ENCODE data around the gene UQCC5. TPM values are rescaled to one million over a fixed set of nuclear protein-coding genes. Genes with fewer than 3 reads are reported as not detected.
A peak's percentile ranks its signal among the peaks of the same experiment; 100 is the strongest.

Gene UQCC5
- total RNA-seq, 3 donors from 2014 or later = 16.1 to 18.1 (median 17.1) TPM

DNA sequence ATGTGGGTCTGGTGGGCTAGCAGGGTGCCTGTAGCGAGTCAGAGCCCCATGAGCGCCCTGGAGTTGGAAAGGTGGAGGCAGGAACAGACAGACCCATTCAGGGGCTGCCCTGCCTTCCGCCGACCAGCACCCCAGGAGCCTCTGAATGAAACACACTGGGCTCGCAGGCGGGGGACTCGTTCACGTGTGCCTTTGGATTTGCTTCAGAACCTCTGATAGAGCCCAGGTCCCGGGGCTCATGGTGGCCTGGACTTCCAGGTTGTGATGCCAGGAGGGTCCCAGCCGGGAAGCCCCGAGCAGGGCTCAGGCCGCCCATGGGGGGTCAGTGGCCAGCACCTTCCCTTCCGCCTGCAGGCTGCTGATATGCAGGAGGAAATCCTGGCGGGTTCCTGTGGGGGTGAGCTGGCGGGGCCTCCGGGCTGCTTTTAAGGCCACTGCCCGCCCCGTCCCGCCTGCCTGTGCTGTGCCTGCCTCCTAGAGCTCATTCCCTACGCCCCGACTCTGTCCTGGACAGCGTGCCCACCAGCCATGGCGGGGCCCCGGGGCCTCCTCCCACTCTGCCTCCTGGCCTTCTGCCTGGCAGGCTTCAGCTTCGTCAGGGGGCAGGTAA is 41.4 kb upstream of the UQCC5 start, which contains the start of gene STAB1:
Gene STAB1, plus strand, starts transcription at position 453 of the 610 bp plus-strand sequence. Its CDS starts 76 bp downstream, at position 529.
- intact Hi-C loops (cut with DNase I, micrococcal nuclease) = no loop called here
- no peak within 1 kb of the TSS for H3K4me3 ChIP-seq
- DNase-seq = peak; percentile 14 to 66 (median 40)
- TF ChIP-seq CTCF (IDR thresholded peaks at IDR 0.05) = no peak
- no peaks in the 10 kb centered on the region for H3K9me3 ChIP-seq
- H3K36me3 ChIP-seq (ENCODE audit: low read depth) = no peaks in the 10 kb centered on the region
- peak; percentile 18 for ATAC-seq
- no peaks in the 10 kb centered on the region for H3K4me1 ChIP-seq (ENCODE audit: low read depth)

- no peaks in the 10 kb centered on the region for H3K36me3 ChIP-seq (ENCODE audit: low read depth)
- no peaks in the 10 kb centered on the region for H3K9me3 ChIP-seq
- TF ChIP-seq CTCF (IDR thresholded peaks at IDR 0.05) = no peak
- intact Hi-C loops (cut with DNase I, micrococcal nuclease) = no loop called here
- H3K4me3 ChIP-seq = no peak overlapping the region
- DNase-seq = no peak
- H3K4me1 ChIP-seq (ENCODE audit: low read depth) = no peaks in the 10 kb centered on the region
- peak; percentile 31 for ATAC-seq
Measured at GRCh38 chr3:52495777-52496602, 40.4 kb upstream of the UQCC5 start.

GRCh38 chr3:52498137-52499054 is 38.0 kb upstream of the UQCC5 start:
- ATAC-seq (peak; percentile 45), DNase-seq (peak; percentile 29 to 76 (median 38))
- H3K4me3 ChIP-seq = no peak overlapping the region
- intact Hi-C loops (cut with DNase I, micrococcal nuclease) = no loop called here
- no peaks in the 10 kb centered on the region for H3K36me3 ChIP-seq (ENCODE audit: low read depth)
- H3K4me1 ChIP-seq (ENCODE audit: low read depth) = no peaks in the 10 kb centered on the region
- no peaks in the 10 kb centered on the region for H3K9me3 ChIP-seq
- TF ChIP-seq CTCF (IDR thresholded peaks at IDR 0.05) = no peak

GRCh38 chr3:52501046-52501445 is 35.4 kb upstream of the UQCC5 start:
- H3K36me3 ChIP-seq (ENCODE audit: low read depth) = no peaks in the 10 kb centered on the region
- H3K9me3 ChIP-seq = no peaks in the 10 kb centered on the region
- H3K4me1 ChIP-seq (ENCODE audit: low read depth) = no peaks in the 10 kb centered on the region
- no peak for ATAC-seq
- DNase-seq = no peak
- intact Hi-C loops (cut with DNase I, micrococcal nuclease) = no loop called here
- no peak overlapping the region for H3K4me3 ChIP-seq
- no peak for TF ChIP-seq CTCF (IDR thresholded peaks at IDR 0.05)

DNA sequence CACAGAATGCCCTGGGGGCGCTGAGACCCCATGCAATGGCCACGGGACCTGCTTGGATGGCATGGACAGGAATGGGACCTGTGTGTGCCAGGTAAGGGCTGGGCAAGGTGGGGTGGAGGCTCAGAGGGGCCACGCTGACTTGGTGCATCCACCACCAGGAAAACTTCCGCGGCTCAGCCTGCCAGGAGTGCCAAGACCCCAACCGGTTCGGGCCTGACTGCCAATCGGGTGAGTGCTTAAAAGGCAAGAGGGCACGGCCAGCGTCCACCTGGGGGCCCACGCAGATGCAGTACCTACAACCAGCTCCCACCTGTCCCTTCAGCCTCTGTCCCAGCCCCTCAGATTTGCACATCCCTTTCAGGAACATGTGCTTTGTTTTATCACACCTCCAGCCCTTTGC is 34.4 kb upstream of the UQCC5 start:
- no peak for TF ChIP-seq CTCF (IDR thresholded peaks at IDR 0.05)
- no peak for ATAC-seq
- Histone ChIP-seq H3K9me3 (no peaks in the 10 kb centered on the region), H3K4me1 (ENCODE audit: low read depth) (no peaks in the 10 kb centered on the region), H3K36me3 (ENCODE audit: low read depth) (no peaks in the 10 kb centered on the region), H3K4me3 (no peak overlapping the region)
- intact Hi-C loops (cut with DNase I, micrococcal nuclease) = no loop called here
- no peak for DNase-seq

Data from mucosa of descending colon (tissue), 3 donors.